HG03521 (cell line): ENCODE results near the gene DGCR8.
A peak's percentile ranks its signal among the peaks of the same experiment; 100 is the strongest.
"Not testable (repeated sequence)": the region's sequence is repeated elsewhere in the genome, so short reads cannot be mapped to it uniquely, and the experiment has no call there.

Source experiments
- ATAC-seq: cut with Tn5 transposase; IDR thresholded peaks from one replicate; pipeline ENCODE4 v1.9.1; 2021; ENCODE audit warnings: mild to moderate bottlenecking, moderate library complexity; ENCODE audit not compliant: unreplicated experiment

The DGCR8 gene

DNA sequence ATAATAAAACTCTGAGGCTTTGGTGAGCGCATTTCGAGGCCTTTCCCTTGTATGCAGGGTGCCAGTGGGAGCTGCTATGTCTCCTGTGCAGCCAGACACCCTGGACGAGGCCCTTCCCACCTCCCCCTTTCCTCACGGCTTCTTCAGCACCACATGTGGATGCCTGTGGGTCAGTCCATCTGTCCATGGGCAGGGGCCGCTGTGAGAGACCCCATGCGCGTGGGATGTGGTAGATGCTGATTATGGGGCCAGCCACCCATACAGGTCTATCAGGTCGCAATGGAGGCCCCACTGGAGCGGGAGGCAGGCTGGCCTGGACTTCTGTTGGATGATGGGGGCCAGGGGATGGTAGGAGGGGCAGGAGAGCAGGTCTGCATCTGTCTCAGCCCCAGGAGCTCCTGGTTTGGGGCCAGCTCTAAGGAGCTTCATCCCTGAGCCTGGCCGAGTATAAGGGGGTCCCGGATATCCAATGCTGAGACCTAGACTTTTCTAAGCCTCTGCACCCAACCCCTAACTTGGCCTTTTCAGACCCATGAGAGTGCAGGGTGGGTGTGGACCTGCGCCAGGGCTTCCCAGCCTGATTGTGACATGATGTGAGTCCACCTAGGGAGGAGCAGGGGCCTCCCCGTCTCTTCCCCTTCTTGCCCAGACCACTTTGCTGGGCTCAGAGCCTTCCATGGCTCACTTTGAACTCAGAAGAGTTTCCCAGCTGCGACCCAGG, 14.0 kb upstream of the DGCR8 start:
- ATAC-seq = no peak

DNA sequence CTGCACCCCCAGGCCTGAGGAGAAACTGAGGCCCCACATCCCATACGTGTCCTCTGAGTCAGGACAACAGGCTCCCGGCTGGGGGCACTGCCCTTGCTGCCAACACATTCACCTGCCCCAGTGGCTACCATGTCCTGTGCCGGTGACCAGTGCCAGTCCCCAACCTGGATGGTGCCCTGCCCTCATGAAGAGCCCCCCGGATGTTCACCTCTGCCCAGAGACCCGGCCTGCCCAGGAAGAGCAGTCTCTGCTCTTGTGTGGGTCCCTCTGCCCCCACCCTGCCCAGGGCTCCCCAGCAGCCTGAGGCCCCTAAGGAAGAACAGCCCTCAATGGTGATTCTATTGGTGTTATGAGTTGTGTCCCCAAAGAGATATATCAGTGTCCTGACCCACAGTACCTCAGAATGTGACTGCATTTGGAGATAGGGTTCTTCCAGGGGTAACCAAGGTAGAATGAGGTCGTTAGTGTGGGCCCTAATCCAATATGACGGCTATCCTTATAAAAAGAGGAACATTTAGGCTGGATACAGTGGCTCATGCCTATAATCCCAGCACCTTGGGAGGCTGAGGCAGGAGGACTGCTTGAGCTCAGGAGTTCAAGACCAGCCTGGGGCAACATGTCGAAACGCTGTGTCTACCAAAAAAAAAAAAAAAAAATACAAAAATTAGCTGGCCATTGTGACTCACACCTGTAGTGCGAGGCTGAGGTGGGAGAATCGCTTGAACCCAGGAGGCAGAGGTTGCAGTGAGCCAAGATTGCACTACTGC, 13.2 kb upstream of the DGCR8 start:
- no peak for ATAC-seq

DNA sequence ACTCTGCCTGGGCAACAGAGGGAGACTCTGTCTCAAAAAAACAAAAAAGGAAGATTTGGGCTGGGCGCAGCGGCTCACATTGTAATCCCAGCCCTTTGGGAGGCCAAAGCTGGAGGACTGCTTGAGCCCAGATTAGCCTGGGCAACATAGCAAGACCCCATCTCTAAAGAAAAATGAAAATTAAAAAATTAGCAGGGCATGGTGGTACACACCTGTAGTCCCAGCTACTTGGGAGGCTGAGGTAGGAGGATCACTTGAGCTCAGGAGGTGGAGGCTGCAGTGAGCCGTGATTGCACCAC, 12.7 kb upstream of the DGCR8 start:
- ATAC-seq = not testable (repeated sequence)

DNA sequence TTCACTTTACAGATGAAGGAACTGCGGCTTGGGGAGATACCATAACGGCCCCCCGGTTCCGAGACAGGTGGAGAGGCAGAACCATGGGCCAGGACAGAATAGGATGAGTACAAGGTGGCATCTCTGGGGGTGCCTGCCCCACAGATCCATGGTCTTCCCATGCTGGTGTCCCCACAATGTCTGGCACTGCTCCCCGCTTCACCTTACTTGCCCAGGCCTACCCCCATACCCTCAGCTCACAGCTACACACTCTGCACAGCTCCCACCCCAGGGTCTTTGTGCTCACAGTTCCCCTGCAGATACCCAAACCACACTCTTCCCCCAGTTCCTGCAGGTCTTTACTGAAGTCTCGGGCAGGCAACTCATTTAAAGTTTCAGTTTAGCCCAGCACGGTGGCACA, 11.4 kb upstream of the DGCR8 start:
- ATAC-seq = no peak

DNA sequence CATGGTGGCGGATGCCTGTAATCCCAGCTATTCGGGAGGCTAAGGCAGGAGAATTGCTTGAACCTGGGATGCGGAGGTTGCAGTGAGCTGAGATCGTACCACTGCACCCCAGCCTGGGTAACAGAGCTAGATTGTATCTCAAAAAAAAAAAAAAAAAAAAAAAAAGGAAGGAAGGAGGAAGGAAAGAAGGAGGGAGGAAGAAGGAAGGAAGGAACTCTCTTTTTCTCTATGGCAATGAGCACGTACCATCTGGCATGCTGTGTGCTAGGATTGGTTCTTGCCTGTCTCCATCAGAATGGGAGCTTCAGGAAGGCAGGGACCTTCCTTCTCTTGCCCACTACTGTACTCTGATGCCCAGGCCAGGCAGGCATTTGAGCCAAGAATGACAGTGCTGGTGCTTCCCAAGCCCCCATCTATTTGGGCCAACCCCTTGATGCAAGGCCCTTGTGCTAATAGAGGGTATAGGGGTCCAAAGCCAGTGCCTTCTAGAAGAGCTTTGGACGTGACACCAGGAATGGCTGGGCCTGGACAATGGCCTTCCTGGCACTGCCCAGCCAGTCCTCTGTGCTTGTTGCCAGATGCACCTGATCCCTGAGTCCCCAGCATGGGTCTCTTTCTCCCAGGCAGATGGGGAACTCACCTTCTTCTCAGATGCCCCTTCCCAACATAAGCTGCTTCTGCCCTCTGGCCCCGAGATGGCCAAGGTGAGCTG, 10.6 kb upstream of the DGCR8 start:
- no peak for ATAC-seq

DNA sequence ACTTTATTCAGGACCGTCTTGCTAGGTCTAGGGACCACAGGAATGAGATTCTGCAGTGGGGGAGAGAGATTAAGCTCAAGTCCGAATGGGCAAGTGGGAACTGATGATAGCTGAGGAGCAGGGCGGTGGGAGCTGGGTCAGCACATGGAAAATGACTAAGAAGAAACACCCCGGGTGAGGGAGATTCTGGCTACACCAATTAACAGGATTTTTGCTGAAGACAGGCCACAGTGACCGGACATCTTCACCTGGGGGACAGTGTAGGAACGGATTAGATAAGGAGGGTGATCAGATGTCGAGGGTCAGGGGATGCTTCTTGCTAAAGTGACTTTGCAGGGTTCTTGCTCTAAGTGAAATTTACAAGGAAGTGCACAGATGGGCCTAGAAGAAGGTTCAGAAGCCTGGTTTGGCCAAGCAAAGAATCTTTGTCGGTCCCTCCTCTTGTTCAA, 8.5 kb upstream of the DGCR8 start:
- ATAC-seq = no peak

DNA sequence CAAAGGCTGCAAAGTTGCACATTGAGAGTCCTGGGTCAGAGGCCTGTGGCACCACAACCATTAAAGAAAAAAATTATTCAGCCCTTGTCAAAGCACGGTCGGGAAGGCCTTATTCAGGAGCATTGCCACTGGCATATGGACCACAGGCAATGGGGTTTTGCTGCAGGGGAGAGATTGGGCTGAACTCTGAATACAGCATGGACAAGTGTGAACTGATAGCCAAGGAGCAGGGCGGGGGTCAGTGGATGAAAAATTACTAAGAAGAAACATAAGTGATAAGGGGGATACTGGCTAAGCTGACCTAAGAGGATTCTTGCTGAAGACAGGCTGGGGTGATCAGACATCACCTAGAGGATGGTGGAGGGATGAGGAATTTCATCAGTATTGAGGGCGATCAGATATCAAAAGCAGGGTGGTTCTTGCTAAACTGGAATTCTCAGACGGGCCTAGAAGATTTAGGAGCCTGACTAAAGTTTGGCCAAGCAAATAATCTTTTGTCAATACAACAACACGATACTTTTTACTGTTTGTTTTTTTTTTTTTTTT, 3.3 kb upstream of the DGCR8 start:
- ATAC-seq = no peak

DNA sequence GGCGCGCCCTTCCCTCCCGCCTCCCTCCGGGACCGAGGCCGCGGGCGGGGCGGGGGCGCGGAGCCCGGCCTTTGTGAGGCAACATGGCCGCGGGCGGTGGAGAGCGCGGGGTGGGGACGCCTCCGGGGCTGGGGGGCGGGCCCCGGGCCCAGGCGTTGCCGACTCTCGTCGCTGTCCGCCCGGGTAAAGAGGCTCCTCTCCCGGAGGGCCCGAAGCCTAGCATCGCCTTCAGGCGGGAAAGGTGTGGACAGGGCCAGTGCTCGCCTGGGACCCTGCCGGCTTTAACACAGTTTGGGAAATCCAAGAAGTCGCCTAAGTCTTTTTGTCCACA, 369 bp downstream of the DGCR8 start:
- ATAC-seq = peak; percentile 53

DNA sequence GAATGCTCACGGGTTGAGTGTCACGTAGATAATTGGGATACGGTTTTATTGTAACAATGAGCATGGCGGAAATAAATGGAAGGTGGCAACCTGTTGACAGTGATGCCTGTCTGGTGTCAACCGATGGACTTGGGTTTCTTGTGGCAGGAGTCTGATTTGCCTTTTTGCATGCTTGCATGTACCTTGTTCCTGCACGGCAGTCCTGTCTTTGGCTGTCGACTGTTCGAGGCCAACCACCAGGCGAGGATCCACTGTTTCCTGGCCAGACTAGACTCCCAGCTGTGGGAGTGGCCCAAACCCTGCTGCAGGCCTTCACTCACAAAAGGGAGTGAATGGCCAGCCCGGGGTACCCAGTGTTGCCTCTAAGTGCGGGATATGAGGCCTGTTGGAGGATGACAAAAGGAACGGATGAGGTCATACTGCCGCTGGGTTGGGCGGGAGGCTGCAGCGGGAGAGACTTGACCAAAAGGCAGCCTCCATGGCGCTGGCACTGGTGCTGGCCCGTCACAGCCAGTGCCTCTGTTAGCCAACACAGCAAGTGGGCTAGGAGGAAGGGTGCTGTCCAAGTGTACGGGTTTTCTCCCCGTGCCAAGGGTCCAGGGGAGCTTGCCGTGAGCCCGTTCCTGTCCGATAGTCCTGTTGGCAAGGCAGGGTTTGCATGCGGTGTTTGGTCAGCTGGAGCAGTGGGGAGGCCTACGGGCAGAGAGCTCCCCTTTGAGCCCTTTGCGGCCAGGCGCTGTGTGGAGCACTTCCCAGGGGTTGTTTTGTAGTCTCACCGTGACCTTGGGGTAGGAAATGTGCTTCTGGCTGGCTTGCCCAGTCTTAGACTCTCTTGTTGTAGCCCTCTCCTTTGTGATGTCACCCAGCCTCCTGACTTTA, 974 bp downstream of the DGCR8 start:
- ATAC-seq = no peak

DNA sequence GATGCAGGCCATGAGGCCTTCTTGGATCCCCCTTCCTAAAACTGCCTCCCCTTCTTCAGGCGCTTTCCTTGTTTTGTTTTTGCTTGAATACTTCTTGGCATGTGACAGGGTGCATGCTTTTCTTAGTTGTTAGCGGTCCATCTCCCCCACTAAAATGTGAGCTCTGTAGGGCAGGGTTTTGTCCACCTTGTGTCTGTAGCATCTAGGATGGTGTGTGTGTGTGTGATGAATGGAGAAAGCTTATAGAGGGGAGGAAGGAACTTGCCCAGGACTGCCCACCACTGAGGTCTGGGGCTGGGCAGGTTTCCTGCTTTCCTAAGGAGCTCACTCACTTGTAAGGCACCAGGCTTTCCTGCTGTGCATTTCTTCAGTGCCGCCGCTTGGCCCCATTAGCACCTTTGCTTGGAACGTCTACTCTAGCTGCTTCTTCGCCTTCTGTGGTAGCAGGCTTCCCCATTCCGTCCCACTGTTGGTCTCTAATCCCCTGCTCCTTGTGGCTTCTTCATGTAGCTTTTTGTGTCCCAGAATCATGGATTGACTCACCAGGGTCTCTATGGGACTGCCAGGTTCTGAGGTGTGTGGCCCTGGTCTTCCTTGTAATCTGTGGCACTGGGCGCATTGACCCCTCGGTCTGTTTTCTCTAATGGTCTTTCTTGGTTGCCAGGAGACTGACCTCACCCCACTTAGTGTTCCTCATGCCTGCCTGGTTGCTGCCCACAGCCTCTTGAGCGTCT, 3.3 kb downstream of the DGCR8 start:
- no peak for ATAC-seq

DNA sequence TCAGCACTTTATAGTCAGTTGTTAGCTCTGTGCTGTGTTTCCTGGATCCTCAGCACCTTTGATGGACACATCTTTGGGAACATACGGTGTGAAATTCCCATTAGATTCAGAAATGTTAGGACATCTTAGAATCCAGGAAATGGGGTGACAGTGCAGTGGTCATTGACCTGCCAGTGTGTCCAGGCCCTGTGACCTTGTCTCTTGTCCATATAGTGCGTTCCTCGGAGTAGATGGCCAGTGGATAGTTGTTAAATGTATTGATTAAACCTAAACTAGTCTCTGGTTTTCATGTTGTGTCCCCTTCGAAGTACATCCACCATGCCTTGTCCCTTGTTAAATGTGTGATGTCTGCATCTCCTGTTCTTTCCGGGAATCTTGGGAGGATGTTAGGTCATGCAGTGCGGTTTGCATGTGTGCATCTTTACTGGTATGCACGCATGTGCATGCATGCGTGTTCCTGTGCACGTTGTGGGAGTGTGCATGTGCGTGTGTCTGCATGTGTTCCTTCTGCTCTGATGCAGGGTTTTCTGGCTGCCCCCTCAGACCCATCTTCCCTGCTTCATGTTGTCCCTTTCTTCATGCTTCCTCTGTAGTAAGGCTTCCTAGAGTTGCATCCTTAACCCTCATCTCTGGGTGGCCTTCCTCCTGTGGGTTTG, 4.0 kb downstream of the DGCR8 start:
- ATAC-seq = no peak

DNA sequence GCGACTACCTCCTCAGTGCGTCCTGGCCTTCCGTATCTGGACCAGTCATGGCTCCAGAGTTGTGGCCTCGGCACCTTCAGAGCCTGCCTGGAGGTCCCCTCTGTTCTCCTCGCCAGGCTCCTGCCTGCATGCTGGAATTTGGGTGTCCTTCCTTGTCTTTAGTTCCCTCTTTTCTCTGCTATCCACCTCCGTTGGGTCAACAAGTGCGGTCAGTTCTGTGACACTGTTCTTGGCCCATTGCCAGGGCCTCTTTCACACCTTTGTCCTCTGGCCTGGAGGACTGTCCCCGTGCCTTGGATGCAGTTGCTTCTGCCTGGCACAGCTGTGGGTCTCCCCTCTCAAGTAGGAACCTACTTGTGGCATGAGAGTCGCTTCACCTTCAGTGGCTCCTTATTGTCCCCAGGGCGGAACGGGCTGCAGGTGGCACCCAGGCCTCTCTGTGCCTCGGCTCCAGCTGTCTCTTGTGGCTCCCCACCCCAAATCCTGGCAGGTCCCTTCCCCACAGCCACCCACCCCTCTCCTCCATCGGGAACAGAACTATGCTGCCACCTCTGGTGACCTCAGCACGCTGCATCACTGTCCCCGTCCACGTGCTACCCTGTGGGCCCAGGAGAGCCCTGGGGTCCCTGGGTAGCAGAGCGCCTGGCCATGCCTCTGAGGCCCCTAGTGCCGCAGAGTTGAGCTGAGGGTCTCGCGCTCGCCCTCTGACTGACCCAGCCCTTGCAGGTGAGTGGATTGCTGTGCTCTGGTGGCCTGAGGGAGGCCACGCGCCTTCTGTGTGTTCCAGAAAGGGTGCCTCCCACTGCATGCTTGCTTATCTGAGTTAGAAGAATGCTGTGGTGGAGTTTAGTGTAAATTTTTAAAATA, 4.7 kb downstream of the DGCR8 start:
- no peak for ATAC-seq

DNA sequence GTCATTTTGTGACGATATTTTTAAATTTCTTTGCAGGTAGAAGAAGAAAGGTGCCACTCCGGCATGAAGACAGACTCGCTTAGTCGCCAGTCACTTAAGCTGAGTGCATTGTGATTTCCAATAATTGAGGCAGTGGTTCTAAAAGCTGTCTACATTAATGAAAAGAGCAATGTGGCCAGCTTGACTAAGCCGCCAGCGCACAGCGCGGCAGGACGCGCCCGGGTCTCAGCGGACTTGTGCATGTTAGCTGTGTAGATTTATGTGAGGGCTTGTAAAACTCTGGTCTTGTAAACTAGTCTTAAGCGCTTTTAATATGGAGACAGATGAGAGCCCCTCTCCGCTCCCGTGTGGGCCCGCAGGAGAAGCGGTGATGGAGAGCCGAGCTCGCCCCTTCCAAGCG, 5.6 kb downstream of the DGCR8 start:
- ATAC-seq = no peak

DNA sequence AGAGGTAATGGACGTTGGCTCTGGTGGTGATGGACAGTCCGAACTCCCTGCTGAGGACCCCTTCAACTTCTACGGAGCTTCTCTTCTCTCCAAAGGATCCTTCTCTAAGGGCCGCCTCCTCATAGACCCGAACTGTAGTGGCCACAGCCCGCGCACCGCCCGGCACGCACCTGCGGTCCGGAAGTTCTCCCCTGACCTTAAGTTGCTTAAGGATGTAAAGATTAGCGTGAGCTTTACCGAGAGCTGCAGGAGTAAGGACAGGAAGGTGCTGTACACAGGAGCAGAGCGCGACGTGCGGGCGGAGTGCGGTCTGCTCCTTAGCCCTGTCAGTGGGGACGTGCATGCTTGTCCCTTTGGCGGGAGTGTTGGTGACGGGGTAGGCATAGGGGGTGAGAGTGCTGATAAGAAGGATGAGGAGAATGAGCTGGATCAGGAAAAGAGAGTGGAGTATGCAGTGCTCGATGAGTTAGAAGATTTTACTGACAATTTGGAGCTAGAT, 6.1 kb downstream of the DGCR8 start:
- no peak for ATAC-seq

DNA sequence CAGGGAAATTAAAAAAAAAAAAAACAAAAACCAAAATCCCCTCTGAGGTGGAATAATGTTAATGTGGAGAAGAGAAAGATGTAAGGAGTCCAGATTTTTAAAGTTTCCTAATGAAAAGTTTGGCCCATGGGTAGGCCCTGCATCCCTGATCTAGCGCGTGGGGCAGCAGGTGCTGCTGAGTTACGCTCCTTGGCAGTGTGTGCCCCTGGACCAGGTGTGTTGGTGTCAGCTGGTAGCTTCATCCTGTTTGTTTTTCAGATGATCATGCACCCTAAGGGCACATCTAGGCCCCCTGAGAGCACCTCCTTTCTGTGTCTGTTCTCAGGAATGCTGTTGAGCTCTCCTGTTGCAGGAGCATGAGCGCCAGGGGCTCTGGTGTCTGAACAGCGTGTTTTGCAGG, 6.7 kb downstream of the DGCR8 start:
- no peak for ATAC-seq

DNA sequence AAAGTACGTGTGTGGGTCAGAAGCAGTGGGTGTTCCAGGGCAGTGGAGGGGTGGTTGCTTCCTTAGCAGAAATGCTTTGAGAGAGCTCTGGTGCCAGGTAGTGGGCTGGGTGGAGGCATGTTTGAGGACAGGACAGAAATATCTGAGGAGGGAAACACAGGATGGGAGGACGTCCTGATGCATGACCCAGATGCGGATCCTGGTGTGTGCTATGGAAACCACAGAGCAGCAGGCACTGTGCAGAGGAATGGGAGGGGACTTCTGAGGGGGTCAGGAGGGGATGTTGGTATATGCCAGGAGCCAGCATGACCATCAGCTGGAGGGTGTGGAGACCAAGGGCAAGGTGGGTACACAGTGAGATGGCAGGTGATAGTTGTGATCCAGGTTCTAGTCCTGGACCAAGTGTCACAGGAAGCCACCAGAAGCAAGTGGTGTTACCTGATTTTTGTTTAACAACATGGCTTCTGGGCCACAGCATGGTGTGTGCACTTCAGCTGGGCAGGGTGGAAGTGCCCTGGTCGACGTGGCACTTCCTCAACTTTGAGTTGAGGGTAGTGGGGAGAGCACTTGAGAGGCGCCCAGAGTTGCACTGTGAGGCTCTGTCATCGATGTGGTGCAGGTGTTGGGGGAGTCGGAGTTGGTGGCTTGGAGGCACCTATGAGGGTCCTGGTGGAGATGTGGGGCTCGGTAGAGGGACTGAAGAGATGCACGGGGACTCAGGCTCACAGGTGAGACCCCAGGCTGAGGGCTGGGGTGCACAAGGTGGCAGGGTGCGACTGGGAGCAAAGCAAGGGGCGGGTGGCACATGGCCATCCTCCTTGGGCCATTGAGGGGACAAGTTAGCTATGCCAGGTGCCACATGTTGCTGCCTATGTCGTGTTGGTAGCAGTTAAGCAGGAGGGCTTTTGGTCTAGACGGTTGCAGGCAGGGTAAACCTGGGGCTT, 7.5 kb downstream of the DGCR8 start:
- ATAC-seq = no peak

DNA sequence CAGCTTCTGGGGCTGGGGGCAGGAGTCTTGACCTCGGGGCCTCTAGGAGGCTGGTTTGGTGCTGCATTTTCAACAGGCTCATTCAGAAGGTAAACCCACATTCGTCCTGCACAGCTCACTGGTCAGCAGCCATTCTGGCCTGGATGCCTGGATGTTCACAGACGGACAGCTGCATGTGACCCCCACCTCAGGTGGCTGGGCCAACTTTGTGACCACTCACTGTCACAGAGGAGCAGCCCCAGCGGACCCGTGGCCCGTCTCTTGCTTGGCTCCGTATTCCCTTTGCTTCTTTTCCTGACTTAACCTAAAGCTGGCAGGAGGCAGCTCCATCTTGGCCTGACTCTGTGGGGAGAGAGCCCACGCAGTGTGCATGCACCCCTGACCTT, 8.2 kb downstream of the DGCR8 start:
- ATAC-seq = no peak
